Epithelial cell of esophagus (primary cell): ENCODE results near the gene NAA15.
"Not testable (repeated sequence)": the region's sequence is repeated elsewhere in the genome, so short reads cannot be mapped to it uniquely, and the experiment has no call there.

Source experiments
- DNase-seq: peaks from one replicate; pipeline ENCODE4 v3.0.0; 2010; ENCODE audit warnings: low read depth
- H3K4me3 ChIP-seq: 2 replicates; pipeline ENCODE4 v1.5.1; 2011; ENCODE audit warnings: mild to moderate bottlenecking, low read length, control low read depth
- CTCF ChIP-seq: IDR thresholded peaks from 2 replicates; pipeline ENCODE4 v1.5.1; 2011; ENCODE audit warnings: low read depth, mild to moderate bottlenecking, low read length, control low read depth, inconsistent platforms; ENCODE audit not compliant: insufficient read depth; ENCODE audit errors: missing control alignments

Gene NAA15

GRCh38 chr4:139392797-139393196 is 91.5 kb downstream of the NAA15 start:
- peak; percentile 30 for DNase-seq
- TF ChIP-seq CTCF, result no peak
- H3K4me3 ChIP-seq, result no peak overlapping the region

- no peak for TF ChIP-seq CTCF
- DNase-seq, result no peak
- no peak overlapping the region for H3K4me3 ChIP-seq
Measured at GRCh38 chr4:139401368-139401767, 100.1 kb downstream of the NAA15 start.

GRCh38 chr4:139402436-139402835 is 101.1 kb downstream of the NAA15 start:
- no peak for TF ChIP-seq CTCF
- DNase-seq, result no peak
- no peak overlapping the region for H3K4me3 ChIP-seq

- no peak for TF ChIP-seq CTCF
- no peak overlapping the region for H3K4me3 ChIP-seq
- DNase-seq, result peak; percentile 8
Measured at GRCh38 chr4:139403462-139403861, 102.2 kb downstream of the NAA15 start.

GRCh38 chr4:139410312-139410711 is 109.0 kb downstream of the NAA15 start:
- no peak for TF ChIP-seq CTCF
- H3K4me3 ChIP-seq, result no peak overlapping the region
- DNase-seq, result no peak

GRCh38 chr4:139414671-139415210 is 113.4 kb downstream of the NAA15 start:
- peak; percentile 42 for DNase-seq
- not testable (repeated sequence) for H3K4me3 ChIP-seq

GRCh38 chr4:139416073-139416673 is 114.9 kb downstream of the NAA15 start:
- DNase-seq, result peak; percentile 65
- no peak overlapping the region for H3K4me3 ChIP-seq
- peak; percentile 59 for TF ChIP-seq CTCF
